Amygdala (tissue), 56 donors: ENCODE measurements around the gene SMC1B.
"Not testable (repeated sequence)": the region's sequence is repeated elsewhere in the genome, so short reads cannot be mapped to it uniquely, and the experiment has no call there.

Experiments used
- DNase-seq, 56 donors: peaks; one replicate each; lab custom pipeline; 2025; lab: John Stamatoyannopoulos, UW

SMC1B gene

GRCh38 chr22:45413368-45414211 lies at the start of gene SMC1B, which contains the start of gene RIBC2:
TSS of gene SMC1B (minus strand) at chr22:45413599. CDS start at chr22:45413567, 32 bp downstream.
TSS of gene RIBC2 (plus strand) at chr22:45413693. CDS start at chr22:45413887, 194 bp downstream.
- peak in 31 of 56 donors; percentile 14 to 56 (median 40) for DNase-seq

GRCh38 chr22:45462034-45462655 lies 48.7 kb upstream of the SMC1B start:
- DNase-seq: no peak

GRCh38 chr22:45460288-45461109 lies 47.1 kb upstream of the SMC1B start:
- DNase-seq: no peak

GRCh38 chr22:45459235-45459634 lies 45.8 kb upstream of the SMC1B start:
- DNase-seq: no peak

- no peak for DNase-seq
Measured at GRCh38 chr22:45458532-45458931, 45.1 kb upstream of the SMC1B start.

- DNase-seq: no peak
Measured at GRCh38 chr22:45456811-45457210, 43.4 kb upstream of the SMC1B start.

GRCh38 chr22:45455621-45456020 lies 42.2 kb upstream of the SMC1B start:
- no peak for DNase-seq

- no peak for DNase-seq
Measured at GRCh38 chr22:45455212-45455611, 41.8 kb upstream of the SMC1B start.

- no peak for DNase-seq
Measured at GRCh38 chr22:45454275-45454674, 40.9 kb upstream of the SMC1B start.

GRCh38 chr22:45453764-45454163 lies 40.4 kb upstream of the SMC1B start:
- no peak for DNase-seq

- DNase-seq: no peak
Measured at GRCh38 chr22:45452565-45453379, 39.4 kb upstream of the SMC1B start.

GRCh38 chr22:45451972-45452371 lies 38.6 kb upstream of the SMC1B start:
- DNase-seq: no peak

- no peak for DNase-seq
Measured at GRCh38 chr22:45450921-45451651, 37.7 kb upstream of the SMC1B start.

GRCh38 chr22:45450101-45450785 lies 36.8 kb upstream of the SMC1B start:
- DNase-seq: no peak

- not testable (repeated sequence) for DNase-seq
Measured at GRCh38 chr22:45449442-45449841, 36.0 kb upstream of the SMC1B start.

GRCh38 chr22:45448431-45448830 lies 35.0 kb upstream of the SMC1B start:
- DNase-seq: no peak

GRCh38 chr22:45447596-45447995 lies 34.2 kb upstream of the SMC1B start:
- not testable (repeated sequence) for DNase-seq

GRCh38 chr22:45446216-45446615 lies 32.8 kb upstream of the SMC1B start:
- no peak for DNase-seq
